GM23338 (cell line): ENCODE data around the gene SORL1.

ENCODE experiments used
- CREB1 ChIP-seq: fragments of 250-450 bp; sonication (Bioruptor Pico); IDR thresholded peaks from 2 replicates; pipeline ENCODE4 v1.5.0; 2020; ENCODE audit warnings: low read depth, mild to moderate bottlenecking, moderate library complexity
- CTCF ChIP-seq, 2 experiments: fragments of 200-600 bp in 1 of 2; sonication (generic) in 1 of 2; conservative IDR thresholded peaks; 2 replicates each; pipeline versions ENCODE4 v1.5.1 to v1.6.1; 2016 to 2017; ENCODE audit warnings: antibody characterized with exemption in 2 of 2, low read depth in 2 of 2, mild to moderate bottlenecking in 2 of 2, moderate library complexity in 1 of 2
- EZH2 ChIP-seq: fragments of 200-600 bp; sonication (generic); IDR thresholded peaks from one replicate; pipeline ENCODE4 v1.8.0; 2017; ENCODE audit warnings: antibody characterized with exemption, mild to moderate bottlenecking, low read depth; ENCODE audit not compliant: unreplicated experiment
- EZH2phosphoT487 ChIP-seq: fragments of 200-600 bp; sonication (generic); IDR thresholded peaks from one replicate; pipeline ENCODE4 v1.8.1; 2018; ENCODE audit warnings: antibody characterized with exemption; ENCODE audit not compliant: unreplicated experiment
- JUNB ChIP-seq: IDR thresholded peaks from one replicate; pipeline ENCODE4 v1.6.1; 2016; ENCODE audit warnings: antibody characterized with exemption; ENCODE audit not compliant: unreplicated experiment
- NANOG ChIP-seq: IDR thresholded peaks from 2 replicates; pipeline ENCODE4 v1.6.1; 2016; ENCODE audit warnings: antibody characterized with exemption, borderline replicate concordance
- POLR2AphosphoS5 ChIP-seq: IDR thresholded peaks from 2 replicates; pipeline ENCODE4 v1.6.1; 2016; ENCODE audit warnings: antibody characterized with exemption, low read depth
- REST ChIP-seq: IDR thresholded peaks from one replicate; pipeline ENCODE4 v1.6.1; 2018; ENCODE audit warnings: antibody characterized with exemption; ENCODE audit not compliant: unreplicated experiment
- STAT1 ChIP-seq: IDR thresholded peaks from one replicate; pipeline ENCODE4 v1.6.1; 2016; ENCODE audit warnings: antibody characterized with exemption; ENCODE audit not compliant: unreplicated experiment
- ZNF114 ChIP-seq: fragments of 250-450 bp; sonication (Bioruptor Pico); IDR thresholded peaks from 2 replicates; pipeline ENCODE4 v1.5.0; 2020; ENCODE audit warnings: mild to moderate bottlenecking, moderate library complexity
- ZNF331 ChIP-seq: fragments of 250-450 bp; sonication (Bioruptor Pico); IDR thresholded peaks from 2 replicates; pipeline ENCODE4 v1.5.0; 2020; ENCODE audit warnings: low read depth, mild to moderate bottlenecking, moderate library complexity
- ZNF462 ChIP-seq: fragments of 250-450 bp; sonication (Bioruptor Pico); IDR thresholded peaks from 2 replicates; pipeline ENCODE4 v1.5.0; 2020; ENCODE audit warnings: mild to moderate bottlenecking, moderate library complexity
- TF ChIP-seq, protein P1 (sequence below): IDR thresholded peaks from 2 replicates; pipeline ENCODE4 v1.6.1; 2016; ENCODE audit warnings: antibody characterized with exemption

GRCh38 chr11:121449626-121450025 lies 2.5 kb upstream of the SORL1 start:
- TF ChIP-seq REST (no peak), CTCF (conservative IDR thresholded peaks at IDR 0.05; ENCODE audit: low read depth in 2 of 2) (no peak), POLR2AphosphoS5 (no peak), EZH2phosphoT487 (no peak), EZH2 (no peak), JUNB (no peak), ZNF331 (no peak), CREB1 (CRISPR knock-in tag) (no peak), NANOG (no peak), STAT1 (no peak), ZNF462 (CRISPR knock-in tag) (no peak), ZNF114 (CRISPR knock-in tag) (no peak)
- TF ChIP-seq, protein P1, sequence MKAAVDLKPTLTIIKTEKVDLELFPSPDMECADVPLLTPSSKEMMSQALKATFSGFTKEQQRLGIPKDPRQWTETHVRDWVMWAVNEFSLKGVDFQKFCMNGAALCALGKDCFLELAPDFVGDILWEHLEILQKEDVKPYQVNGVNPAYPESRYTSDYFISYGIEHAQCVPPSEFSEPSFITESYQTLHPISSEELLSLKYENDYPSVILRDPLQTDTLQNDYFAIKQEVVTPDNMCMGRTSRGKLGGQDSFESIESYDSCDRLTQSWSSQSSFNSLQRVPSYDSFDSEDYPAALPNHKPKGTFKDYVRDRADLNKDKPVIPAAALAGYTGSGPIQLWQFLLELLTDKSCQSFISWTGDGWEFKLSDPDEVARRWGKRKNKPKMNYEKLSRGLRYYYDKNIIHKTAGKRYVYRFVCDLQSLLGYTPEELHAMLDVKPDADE, result no peak
